GM12801 (cell line): Measurements from ENCODE around the gene RHBDL1.

Source experiments
- CTCF ChIP-seq: IDR thresholded peaks from one replicate; pipeline ENCODE4 v1.5.1; 2011; ENCODE audit warnings: control low read depth; ENCODE audit not compliant: insufficient read length; ENCODE audit errors: extremely low read depth

Gene RHBDL1

GRCh38 chr16:704552-705380, 29.3 kb downstream of the RHBDL1 start:
- no peak for TF ChIP-seq CTCF

- no peak for TF ChIP-seq CTCF
These were observed 30.1 kb downstream of the RHBDL1 start, which contains the start of gene FBXL16 for GRCh38 chr16:705431-706188. Gene FBXL16 (minus strand): TSS chr16:705801. CDS start chr16:697405, 8,396 bp downstream.

GRCh38 chr16:706189-707061, 31.0 kb downstream of the RHBDL1 start:
- TF ChIP-seq CTCF, result no peak

GRCh38 chr16:707062-707538, 31.6 kb downstream of the RHBDL1 start:
- TF ChIP-seq CTCF, result no peak

GRCh38 chr16:708019-708418, 32.5 kb downstream of the RHBDL1 start:
- no peak for TF ChIP-seq CTCF

- no peak for TF ChIP-seq CTCF
These were observed 33.5 kb downstream of the RHBDL1 start for GRCh38 chr16:708959-709358.
